Mesendoderm (in vitro differentiated cells): ENCODE measurements around the gene CHAC1.
A peak's percentile ranks its signal among the peaks of the same experiment; 100 is the strongest.

ENCODE experiments used
- DNase-seq: peaks from one replicate; pipeline ENCODE4 v3.0.0; 2013
- H2AK5ac ChIP-seq: 2 replicates; pipeline ENCODE4 v1.6.1; 2013; ENCODE audit warnings: low read length, inconsistent platforms
- H2BK120ac ChIP-seq: 2 replicates; pipeline ENCODE4 v1.6.1; 2013; ENCODE audit warnings: low read depth, mild to moderate bottlenecking, low read length, moderate library complexity, mixed read lengths
- H2BK15ac ChIP-seq: replicated peaks from 2 replicates; pipeline ENCODE4 v1.6.1; 2013; ENCODE audit warnings: low read depth, mild to moderate bottlenecking, moderate library complexity
- H2BK5ac ChIP-seq: 2 replicates; pipeline ENCODE4 v1.6.1; 2013; ENCODE audit warnings: low read length, inconsistent platforms
- H3K18ac ChIP-seq: 2 replicates; pipeline ENCODE4 v1.6.1; 2013; ENCODE audit warnings: mild to moderate bottlenecking, low read length, mixed read lengths
- H3K23ac ChIP-seq: one replicate; pipeline ENCODE4 v1.6.1; 2013; ENCODE audit warnings: low read length
- H3K27ac ChIP-seq: 2 replicates; pipeline ENCODE4 v1.5.1; 2013; ENCODE audit warnings: low read depth, mild to moderate bottlenecking, inconsistent platforms, low read length, moderate library complexity
- H3K27me3 ChIP-seq: 2 replicates; pipeline ENCODE4 v1.6.1; 2013; ENCODE audit warnings: low read length, control low read depth, mild to moderate bottlenecking, inconsistent platforms; ENCODE audit not compliant: insufficient read depth, poor library complexity
- H3K36me3 ChIP-seq: 2 replicates; pipeline ENCODE4 v1.6.1; 2013; ENCODE audit warnings: low read length, inconsistent platforms; ENCODE audit not compliant: control insufficient read depth, insufficient read depth
- H3K4ac ChIP-seq: one replicate; pipeline ENCODE4 v1.6.1; 2013; ENCODE audit warnings: low read depth, mild to moderate bottlenecking, low read length, moderate library complexity
- H3K4me1 ChIP-seq: 2 replicates; pipeline ENCODE4 v1.6.1; 2013; ENCODE audit warnings: low read depth, low read length, inconsistent platforms; ENCODE audit not compliant: control insufficient read depth
- H3K4me2 ChIP-seq: 2 replicates; pipeline ENCODE4 v1.6.1; 2013; ENCODE audit warnings: low read length
- H3K4me3 ChIP-seq: 2 replicates; pipeline ENCODE4 v1.5.1; 2013; ENCODE audit warnings: mild to moderate bottlenecking, low read length
- H3K56ac ChIP-seq: one replicate; pipeline ENCODE4 v1.6.1; 2013; ENCODE audit warnings: low read length
- H3K79me1 ChIP-seq: 2 replicates; pipeline ENCODE4 v1.6.1; 2013; ENCODE audit warnings: low read length, inconsistent platforms
- H3K79me2 ChIP-seq: 2 replicates; pipeline ENCODE4 v1.6.1; 2013; ENCODE audit warnings: mild to moderate bottlenecking, low read length; ENCODE audit not compliant: control insufficient read depth, insufficient read depth
- H3K9ac ChIP-seq: 2 replicates; pipeline ENCODE4 v1.6.1; 2013; ENCODE audit warnings: low read length, inconsistent platforms
- H4K5ac ChIP-seq: one replicate; pipeline ENCODE4 v1.6.1; 2013; ENCODE audit warnings: low read length
- H4K8ac ChIP-seq: one replicate; pipeline ENCODE4 v1.6.1; 2013; ENCODE audit warnings: low read depth, mild to moderate bottlenecking, control low read depth, low read length, moderate library complexity
- WGBS: extraction: QIAGEN DNeasy Blood & Tissue Kit; methylation state at CpG from one replicate; pipeline ENCODE4 v1.1.7; 2013; ENCODE audit warnings: low lambda C conversion rate, missing lambda C conversion rate; ENCODE audit not compliant: insufficient coverage; ENCODE audit errors: extremely low coverage; 5-methylcytosine and 5-hydroxymethylcytosine counted together

Gene CHAC1

GRCh38 chr15:40963201-40963600, 9.9 kb downstream of the CHAC1 start:
- Histone ChIP-seq H2BK5ac (no peak overlapping the region), H3K4me3 (no peak overlapping the region), H3K4me1 (no peaks in the 10 kb centered on the region), H3K27ac (no peak overlapping the region), H3K27me3 (no peaks in the 10 kb centered on the region), H2BK15ac (no peak overlapping the region), H3K23ac (no peak overlapping the region), H3K4me2 (no peak overlapping the region), H4K5ac (no peak overlapping the region), H3K9ac (no peak overlapping the region), H2BK120ac (no peak overlapping the region), H3K36me3 (no peaks in the 10 kb centered on the region), H2AK5ac (no peak overlapping the region), H3K4ac (no peak overlapping the region), H3K18ac (no peak overlapping the region), H4K8ac (no peak overlapping the region), H3K79me1 (no peaks in the 10 kb centered on the region), H3K56ac (no peak overlapping the region), H3K79me2 (no peaks in the 10 kb centered on the region)
- DNase-seq: no peak
- no CpG with 5 or more reads among the region's 12 CpGs for WGBS

GRCh38 chr15:40964006-40964405, 10.7 kb downstream of the CHAC1 start:
- Histone ChIP-seq H3K79me1 (no peaks in the 10 kb centered on the region), H3K27me3 (no peaks in the 10 kb centered on the region), H3K23ac (no peak overlapping the region), H2BK15ac (no peak overlapping the region), H4K5ac (no peak overlapping the region), H2AK5ac (no peak overlapping the region), H2BK5ac (no peak overlapping the region), H3K4me2 (no peak overlapping the region), H4K8ac (no peak overlapping the region), H3K9ac (no peak overlapping the region), H3K4ac (no peak overlapping the region), H3K56ac (no peak overlapping the region), H3K79me2 (no peaks in the 10 kb centered on the region), H3K18ac (no peak overlapping the region), H2BK120ac (no peak overlapping the region), H3K36me3 (no peaks in the 10 kb centered on the region), H3K27ac (no peak overlapping the region), H3K4me1 (no peaks in the 10 kb centered on the region), H3K4me3 (no peak overlapping the region)
- WGBS: no CpG with 5 or more reads among the region's 8 CpGs
- no peak for DNase-seq

GRCh38 chr15:40964634-40965033, 11.4 kb downstream of the CHAC1 start:
- Histone ChIP-seq H2BK5ac (no peak overlapping the region), H2BK120ac (no peak overlapping the region), H3K4me1 (no peaks in the 10 kb centered on the region), H3K18ac (no peak overlapping the region), H2BK15ac (no peak overlapping the region), H4K8ac (no peak overlapping the region), H3K27me3 (no peaks in the 10 kb centered on the region), H3K36me3 (no peaks in the 10 kb centered on the region), H3K4me3 (no peak overlapping the region), H3K79me1 (no peaks in the 10 kb centered on the region), H3K56ac (no peak overlapping the region), H3K79me2 (no peaks in the 10 kb centered on the region), H4K5ac (no peak overlapping the region), H3K4ac (no peak overlapping the region), H3K4me2 (no peak overlapping the region), H3K27ac (no peak overlapping the region), H2AK5ac (no peak overlapping the region), H3K9ac (no peak overlapping the region), H3K23ac (no peak overlapping the region)
- WGBS: no CpG with 5 or more reads among the region's 13 CpGs
- DNase-seq: no peak

- Histone ChIP-seq H3K4ac (no peak overlapping the region), H3K18ac (no peak overlapping the region), H3K56ac (no peak overlapping the region), H3K27me3 (no peaks in the 10 kb centered on the region), H2BK15ac (no peak overlapping the region), H3K23ac (no peak overlapping the region), H3K4me3 (no peak overlapping the region), H3K4me1 (no peaks in the 10 kb centered on the region), H3K79me2 (no peaks in the 10 kb centered on the region), H3K36me3 (no peaks in the 10 kb centered on the region), H2BK120ac (no peak overlapping the region), H2BK5ac (no peak overlapping the region), H3K79me1 (no peaks in the 10 kb centered on the region), H3K27ac (no peak overlapping the region), H4K8ac (no peak overlapping the region), H2AK5ac (no peak overlapping the region), H3K9ac (no peak overlapping the region), H3K4me2 (no peak overlapping the region), H4K5ac (no peak overlapping the region)
- no CpG with 5 or more reads among the region's 7 CpGs for WGBS
- peak; percentile 90 for DNase-seq
Measured at GRCh38 chr15:40968290-40969085, 15.2 kb downstream of the CHAC1 start.

- Histone ChIP-seq H4K5ac (no peak overlapping the region), H3K36me3 (no peaks in the 10 kb centered on the region), H2BK120ac (no peak overlapping the region), H2BK5ac (no peak overlapping the region), H3K56ac (no peak overlapping the region), H2AK5ac (no peak overlapping the region), H3K27me3 (no peaks in the 10 kb centered on the region), H3K79me2 (no peaks in the 10 kb centered on the region), H3K23ac (no peak overlapping the region), H3K79me1 (no peaks in the 10 kb centered on the region), H3K9ac (no peak overlapping the region), H3K18ac (no peak overlapping the region), H4K8ac (no peak overlapping the region), H2BK15ac (no peak overlapping the region), H3K4me3 (no peak overlapping the region), H3K4me2 (no peak overlapping the region), H3K4me1 (no peaks in the 10 kb centered on the region), H3K4ac (no peak overlapping the region), H3K27ac (no peak overlapping the region)
- no peak for DNase-seq
- WGBS: no CpG with 5 or more reads among the region's 8 CpGs
Measured at GRCh38 chr15:40969363-40969762, 16.1 kb downstream of the CHAC1 start.

GRCh38 chr15:40974879-40975278, 21.6 kb downstream of the CHAC1 start:
- H3K4ac ChIP-seq: no peak overlapping the region
- no peak overlapping the region for H3K9ac ChIP-seq
- no peak overlapping the region for H3K56ac ChIP-seq
- peaks cover 3% of the 10 kb centered on the region for H3K36me3 ChIP-seq
- H3K27ac ChIP-seq: no peak overlapping the region
- H3K79me1 ChIP-seq: no peaks in the 10 kb centered on the region
- no peak overlapping the region for H2BK120ac ChIP-seq
- H4K5ac ChIP-seq: no peak overlapping the region
- H4K8ac ChIP-seq: no peak overlapping the region
- H3K4me1 ChIP-seq: no peaks in the 10 kb centered on the region
- no peak overlapping the region for H3K4me3 ChIP-seq
- no peak for DNase-seq
- WGBS: no CpG with 5 or more reads among the region's 4 CpGs
- no peak overlapping the region for H2BK15ac ChIP-seq
- H2AK5ac ChIP-seq: no peak overlapping the region
- no peak overlapping the region for H3K18ac ChIP-seq
- no peaks in the 10 kb centered on the region for H3K79me2 ChIP-seq
- H2BK5ac ChIP-seq: no peak overlapping the region
- no peak overlapping the region for H3K4me2 ChIP-seq
- no peaks in the 10 kb centered on the region for H3K27me3 ChIP-seq
- H3K23ac ChIP-seq: no peak overlapping the region
